Loucy (cell line): ENCODE data around the gene RYR2.

Source experiments
- H2AFZ ChIP-seq: fragments of 200-600 bp; sonication (generic); 2 replicates; pipeline ENCODE4 v1.6.0; 2016; ENCODE audit warnings: antibody characterized with exemption, mild to moderate bottlenecking, low read length, moderate library complexity
- H3F3A ChIP-seq: fragments of 200-600 bp; 2 replicates; pipeline ENCODE4 v1.6.0; 2016; ENCODE audit warnings: antibody characterized with exemption, low read depth, mild to moderate bottlenecking
- H3K27me3 ChIP-seq: fragments of 200-600 bp; sonication (generic); 2 replicates; pipeline ENCODE4 v1.6.1; 2014; ENCODE audit warnings: low read length, mild to moderate bottlenecking; ENCODE audit not compliant: insufficient read depth, poor library complexity, severe bottlenecking
- H3K36me3 ChIP-seq: fragments of 200-600 bp; sonication (generic); 2 replicates; pipeline ENCODE4 v1.6.1; 2016; ENCODE audit warnings: low read length; ENCODE audit not compliant: insufficient read depth
- H3K4me1 ChIP-seq: fragments of 200-600 bp; sonication (generic); 2 replicates; pipeline ENCODE4 v1.5.1; 2014; ENCODE audit warnings: low read length, mild to moderate bottlenecking; ENCODE audit not compliant: insufficient read depth, poor library complexity, severe bottlenecking
- H3K4me2 ChIP-seq: fragments of 200-600 bp; sonication (generic); 2 replicates; pipeline ENCODE4 v1.6.0; 2014; ENCODE audit warnings: antibody characterized with exemption, low read length, low read depth, mild to moderate bottlenecking; ENCODE audit not compliant: poor library complexity, severe bottlenecking
- H3K4me3 ChIP-seq: fragments of 200-600 bp; sonication (generic); 2 replicates; pipeline ENCODE4 v1.5.1; 2014; ENCODE audit warnings: low read length, mild to moderate bottlenecking, mixed read lengths; ENCODE audit not compliant: poor library complexity, severe bottlenecking
- H3K79me2 ChIP-seq: fragments of 200-600 bp; sonication (generic); 2 replicates; pipeline ENCODE4 v1.6.1; 2014; ENCODE audit warnings: low read length; ENCODE audit not compliant: insufficient read depth
- H3K9ac ChIP-seq: fragments of 200-600 bp; sonication (generic); 2 replicates; pipeline ENCODE4 v1.6.0; 2014; ENCODE audit warnings: mild to moderate bottlenecking, low read depth, low read length, moderate library complexity; ENCODE audit not compliant: poor library complexity, severe bottlenecking
- H3K9me2 ChIP-seq: fragments of 200-600 bp; sonication (generic); replicated peaks from 2 replicates; pipeline ENCODE4 v1.6.1; 2016; ENCODE audit warnings: low read depth, low read length, mixed read lengths
- H3K9me3 ChIP-seq: fragments of 200-600 bp; sonication (generic); 2 replicates; pipeline ENCODE4 v1.6.1; 2014; ENCODE audit warnings: mild to moderate bottlenecking, antibody characterized with exemption, low read length, low read depth; ENCODE audit not compliant: insufficient read depth
- H4K20me1 ChIP-seq: fragments of 200-600 bp; sonication (generic); 2 replicates; pipeline ENCODE4 v1.6.0; 2014; ENCODE audit warnings: antibody characterized with exemption, low read length, mild to moderate bottlenecking; ENCODE audit not compliant: insufficient read depth, poor library complexity, severe bottlenecking
- CTCF ChIP-seq: fragments of 200-600 bp; sonication (generic); conservative IDR thresholded peaks from 2 replicates; pipeline ENCODE4 v1.5.1; 2014; ENCODE audit warnings: mild to moderate bottlenecking, antibody characterized with exemption, low read length
- EZH2phosphoT487 ChIP-seq: fragments of 200-600 bp; IDR thresholded peaks from 2 replicates; pipeline ENCODE4 v1.6.1; 2018; ENCODE audit warnings: antibody characterized with exemption, mild to moderate bottlenecking, moderate library complexity, borderline replicate concordance

The RYR2 gene

GRCh38 chr1:237300642-237301041 is 258.7 kb downstream of the RYR2 start:
- Histone ChIP-seq H4K20me1 (no peaks in the 10 kb centered on the region), H3K9ac (no peak overlapping the region), H3K4me1 (no peaks in the 10 kb centered on the region), H3K79me2 (no peaks in the 10 kb centered on the region), H3K9me2 (no peaks in the 10 kb centered on the region), H3K36me3 (no peaks in the 10 kb centered on the region), H3K27me3 (no peaks in the 10 kb centered on the region), H3F3A (no peaks in the 10 kb centered on the region), H3K4me3 (no peak overlapping the region), H3K9me3 (no peaks in the 10 kb centered on the region), H2AFZ (no peak overlapping the region), H3K4me2 (no peak overlapping the region)
- TF ChIP-seq CTCF (no peak), EZH2phosphoT487 (no peak)

GRCh38 chr1:237303929-237304328 is 261.9 kb downstream of the RYR2 start:
- H3K9me3 ChIP-seq, result no peaks in the 10 kb centered on the region
- H3K9ac ChIP-seq, result no peak overlapping the region
- H3K4me3 ChIP-seq, result no peak overlapping the region
- H4K20me1 ChIP-seq, result no peaks in the 10 kb centered on the region
- no peak overlapping the region for H2AFZ ChIP-seq
- no peaks in the 10 kb centered on the region for H3K4me1 ChIP-seq
- no peaks in the 10 kb centered on the region for H3K9me2 ChIP-seq
- no peak overlapping the region for H3K4me2 ChIP-seq
- no peaks in the 10 kb centered on the region for H3K36me3 ChIP-seq
- no peaks in the 10 kb centered on the region for H3K27me3 ChIP-seq
- TF ChIP-seq EZH2phosphoT487, result no peak
- TF ChIP-seq CTCF, result no peak
- H3K79me2 ChIP-seq, result no peaks in the 10 kb centered on the region
- no peaks in the 10 kb centered on the region for H3F3A ChIP-seq

GRCh38 chr1:237306726-237307125 is 264.7 kb downstream of the RYR2 start:
- H3K4me1 ChIP-seq, result no peaks in the 10 kb centered on the region
- no peaks in the 10 kb centered on the region for H3K79me2 ChIP-seq
- no peaks in the 10 kb centered on the region for H4K20me1 ChIP-seq
- H3K27me3 ChIP-seq, result no peaks in the 10 kb centered on the region
- no peaks in the 10 kb centered on the region for H3K36me3 ChIP-seq
- H2AFZ ChIP-seq, result no peak overlapping the region
- no peaks in the 10 kb centered on the region for H3K9me3 ChIP-seq
- H3K4me2 ChIP-seq, result no peak overlapping the region
- no peak overlapping the region for H3K4me3 ChIP-seq
- H3K9ac ChIP-seq, result no peak overlapping the region
- H3K9me2 ChIP-seq, result no peaks in the 10 kb centered on the region
- TF ChIP-seq EZH2phosphoT487, result no peak
- TF ChIP-seq CTCF, result no peak
- H3F3A ChIP-seq, result no peaks in the 10 kb centered on the region
